ENCODE measurements around the gene CHD5.

CHD5 gene

DNA sequence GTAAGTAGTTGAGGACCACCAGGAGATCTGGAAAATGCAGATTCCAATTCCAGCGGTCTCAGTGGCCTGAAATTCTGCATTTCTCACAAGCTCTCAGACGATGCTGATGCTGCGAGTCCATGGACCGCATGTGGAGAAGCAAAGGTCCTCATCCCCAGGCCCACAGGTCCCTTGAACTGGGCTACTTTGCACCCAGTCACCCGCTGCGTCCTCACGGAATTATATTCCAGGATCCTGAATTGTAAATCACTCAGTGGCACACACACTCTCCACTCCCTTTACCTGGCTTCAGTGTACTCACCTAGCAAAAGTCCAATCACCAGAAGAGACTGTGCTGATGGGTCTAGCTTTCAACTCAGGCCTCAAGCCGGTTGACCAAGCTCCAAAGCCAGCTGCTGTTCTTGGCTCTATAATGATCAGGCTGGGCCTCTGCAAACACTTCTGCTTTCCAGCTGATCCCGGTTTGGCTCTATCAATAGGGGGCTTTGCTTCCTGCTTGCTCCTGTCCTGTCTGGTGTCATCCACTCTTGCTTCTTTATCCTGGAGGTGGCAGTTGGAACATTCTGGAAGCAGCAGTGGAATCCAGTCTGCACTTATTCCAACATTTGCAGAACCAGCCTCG lies 20.2 kb upstream of the CHD5 start:
- FAIRE-seq: no peak

DNA sequence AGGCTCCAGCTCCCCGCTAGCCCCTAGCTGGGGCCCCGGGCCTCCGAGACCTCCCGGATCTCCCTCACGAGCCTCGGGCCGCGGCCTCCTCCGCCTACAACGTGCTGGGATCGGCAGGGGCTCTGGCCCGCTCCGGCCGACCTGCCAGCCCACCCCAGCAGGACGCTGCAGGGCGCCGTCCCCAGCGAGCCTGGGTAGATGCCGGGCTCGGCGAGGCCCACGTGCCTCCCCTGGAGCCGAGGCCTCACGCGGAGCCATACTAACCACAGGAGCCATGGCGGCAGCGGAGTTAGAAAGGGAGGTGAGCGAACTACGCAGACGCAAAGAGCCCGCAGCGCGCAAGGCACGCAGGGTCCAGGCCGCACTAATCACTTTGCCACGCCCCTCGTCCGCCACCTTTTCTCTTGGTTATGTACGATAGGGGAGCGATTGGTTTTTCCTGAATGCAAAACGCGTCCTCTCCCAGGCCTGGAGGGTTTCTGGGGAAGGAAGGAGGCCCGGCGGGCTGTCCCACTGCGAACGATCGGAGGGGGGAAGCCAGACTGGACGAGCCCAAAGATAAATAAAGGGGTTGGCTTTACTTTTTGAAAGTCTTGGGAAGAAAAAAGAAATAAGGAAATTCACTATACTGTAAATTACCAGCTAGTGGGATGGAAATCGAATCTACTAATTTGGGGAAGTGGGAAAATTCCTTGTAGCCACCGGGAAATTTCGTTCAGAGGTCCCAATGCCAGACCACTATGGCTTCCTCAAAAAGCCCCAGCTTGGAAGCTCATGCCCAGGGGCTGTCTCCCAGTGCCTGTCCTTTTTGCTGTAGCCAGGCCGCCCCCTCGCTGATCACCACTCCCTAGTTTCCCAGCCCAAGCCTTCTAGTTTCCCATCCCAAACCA lies 19.4 kb upstream of the CHD5 start, which contains the start of gene RPL22:
Gene RPL22 (minus strand): TSS at position 298 of the 890 bp plus-strand sequence. CDS start 22 bp downstream, at position 276.
- peak; percentile 80 for FAIRE-seq

DNA sequence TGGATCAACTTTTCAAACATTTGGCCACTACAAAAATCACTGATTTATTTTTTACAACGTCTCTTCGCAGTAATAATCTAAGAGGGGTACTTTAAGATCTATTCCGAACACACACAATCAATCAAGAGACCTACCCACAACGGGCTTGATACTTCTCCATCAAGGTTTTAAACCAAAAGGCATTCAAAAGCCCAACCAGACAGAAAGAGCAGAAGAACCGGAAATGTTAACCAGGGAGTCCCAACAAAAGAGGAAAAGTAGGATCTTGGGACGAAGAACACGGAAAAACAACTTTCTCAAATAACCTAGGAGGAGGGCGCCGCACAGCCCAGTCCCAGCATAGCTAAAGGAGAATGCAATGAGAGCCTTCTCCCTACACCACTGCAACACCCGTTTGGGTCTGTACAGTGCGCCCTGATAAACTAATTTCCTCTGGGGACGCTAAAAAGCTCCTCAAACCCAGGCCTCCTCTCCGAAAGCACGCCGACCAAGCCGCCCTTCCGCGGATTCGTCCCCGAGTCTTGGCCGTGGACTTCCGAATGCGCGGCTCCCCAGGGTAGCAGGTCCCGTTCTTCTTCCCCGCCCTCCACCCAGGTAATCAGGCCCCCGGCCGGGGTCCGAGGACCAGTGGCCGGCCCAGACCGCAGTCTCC lies 18.7 kb upstream of the CHD5 start:
- FAIRE-seq: no peak

DNA sequence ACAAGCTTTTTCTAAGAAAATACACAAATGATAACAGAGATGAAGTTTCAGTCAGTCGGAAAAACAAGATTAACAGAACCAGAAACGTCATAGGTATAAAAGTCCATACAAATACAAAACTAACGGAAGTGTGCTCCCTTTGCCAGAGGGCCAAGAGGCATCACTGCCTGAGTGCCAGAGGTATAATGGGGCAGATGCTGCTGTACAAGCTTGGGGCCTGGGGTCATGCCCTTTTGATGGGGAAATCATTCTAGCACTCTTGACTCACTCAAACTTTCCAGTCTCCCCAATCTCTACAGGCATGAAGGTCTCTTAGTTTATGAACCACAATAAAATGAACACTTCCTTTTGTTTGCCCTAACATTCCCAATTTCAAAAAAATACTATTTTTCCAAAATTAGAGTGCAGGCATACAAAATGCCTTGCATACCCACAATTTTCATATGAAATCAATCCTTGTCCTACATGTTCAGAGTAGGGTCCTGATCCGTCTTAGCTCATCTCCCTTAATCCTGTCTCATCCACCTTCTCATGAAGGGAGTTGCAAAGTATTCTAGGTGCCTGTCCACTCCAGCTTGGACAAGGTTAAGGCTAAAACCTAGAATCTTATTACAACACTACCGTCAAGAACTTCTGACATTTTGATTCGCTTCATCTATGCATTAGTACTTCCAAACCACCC lies 17.8 kb upstream of the CHD5 start:
- FAIRE-seq: no peak

DNA sequence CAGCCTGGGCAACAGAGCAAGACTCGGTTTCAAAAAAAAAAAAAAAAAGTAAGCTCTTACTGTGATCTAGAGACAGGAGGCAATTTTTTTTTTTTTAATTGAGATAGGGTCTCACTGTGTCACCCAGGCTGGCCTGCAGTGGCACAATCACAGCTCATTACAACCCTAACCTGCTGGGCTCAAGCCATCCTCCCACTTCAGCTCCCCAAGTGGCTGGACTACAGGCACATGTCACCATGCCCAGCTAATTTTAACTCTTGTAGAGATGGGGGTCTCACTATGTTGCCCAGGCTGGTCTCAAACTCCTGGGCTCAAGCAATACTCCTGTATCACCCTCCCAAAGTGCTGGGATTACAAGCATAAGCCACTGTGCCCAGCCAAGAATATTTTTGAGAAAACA lies 11.8 kb upstream of the CHD5 start:
- no peak for FAIRE-seq

DNA sequence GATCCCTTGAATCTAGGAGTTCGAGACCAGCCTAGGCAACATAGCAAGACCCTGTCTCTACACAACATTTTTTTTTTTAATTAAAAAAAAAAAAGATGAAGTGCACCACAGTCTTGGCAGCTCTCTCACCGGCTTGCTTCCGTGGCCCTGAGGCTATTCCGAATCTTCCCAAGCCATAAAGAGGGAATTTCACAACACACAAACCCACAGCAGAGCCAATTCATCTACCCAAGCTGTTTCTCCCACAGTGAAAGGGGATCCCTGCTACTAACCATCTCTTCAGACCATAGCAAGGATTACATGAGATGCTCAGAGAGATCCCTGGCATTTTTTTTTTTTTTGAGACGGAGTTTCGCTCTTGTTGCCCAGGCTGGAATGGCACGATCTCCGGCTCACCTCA lies 8.3 kb upstream of the CHD5 start:
- FAIRE-seq: no peak

DNA sequence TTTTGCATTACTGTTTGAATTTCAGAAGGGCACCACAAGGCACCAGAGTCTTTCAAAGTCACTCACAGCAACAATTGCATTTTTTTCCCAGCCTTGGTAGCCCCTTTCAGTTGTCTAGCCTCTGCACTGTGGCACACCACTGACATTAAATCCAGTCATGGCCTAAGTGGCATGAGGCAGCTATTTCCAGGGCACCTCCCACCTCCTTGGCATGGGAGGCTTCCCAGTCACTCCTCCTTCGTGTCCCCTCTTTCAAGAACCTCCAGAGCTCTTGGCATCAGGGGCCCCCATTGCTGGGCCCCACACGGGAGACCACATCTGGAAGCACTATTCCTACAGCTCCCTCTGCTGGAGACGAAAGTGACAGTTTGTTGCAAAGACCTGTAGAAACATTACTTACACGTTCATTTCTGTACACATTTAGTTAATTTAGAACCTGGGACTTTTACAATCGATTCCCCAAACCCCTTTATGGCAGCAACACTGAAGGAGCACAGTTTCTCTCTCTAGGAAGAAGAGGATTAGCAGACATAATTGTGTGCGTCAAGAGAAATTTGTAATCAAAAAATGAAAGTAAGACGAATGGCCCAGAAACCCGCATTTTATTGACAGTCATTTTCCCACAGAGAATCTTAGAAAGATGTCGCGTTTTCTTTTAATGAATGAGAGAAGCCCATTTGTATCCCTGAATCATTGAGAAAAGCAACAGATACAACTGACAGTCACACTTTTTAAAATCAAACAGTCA lies 5.7 kb upstream of the CHD5 start:
- FAIRE-seq: no peak

DNA sequence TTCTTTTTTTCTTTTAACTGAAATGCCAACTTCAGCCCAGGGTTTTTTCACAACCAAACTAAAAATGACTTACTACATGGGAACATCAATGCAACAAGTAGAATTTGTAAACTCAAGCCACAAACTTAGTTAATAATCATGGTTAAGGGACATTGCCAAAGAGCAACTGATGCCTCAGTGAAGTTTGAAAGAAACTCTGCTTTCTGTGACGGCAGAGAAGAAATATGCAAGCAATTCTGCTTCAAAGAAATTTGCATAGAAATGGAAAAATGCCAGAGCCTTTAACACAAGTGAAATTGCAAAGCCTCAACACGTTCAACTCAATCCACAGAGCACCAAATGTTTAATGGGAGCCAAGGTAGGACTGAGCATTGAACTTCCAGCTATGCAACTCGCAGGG lies 5.0 kb upstream of the CHD5 start:
- no peak for FAIRE-seq

DNA sequence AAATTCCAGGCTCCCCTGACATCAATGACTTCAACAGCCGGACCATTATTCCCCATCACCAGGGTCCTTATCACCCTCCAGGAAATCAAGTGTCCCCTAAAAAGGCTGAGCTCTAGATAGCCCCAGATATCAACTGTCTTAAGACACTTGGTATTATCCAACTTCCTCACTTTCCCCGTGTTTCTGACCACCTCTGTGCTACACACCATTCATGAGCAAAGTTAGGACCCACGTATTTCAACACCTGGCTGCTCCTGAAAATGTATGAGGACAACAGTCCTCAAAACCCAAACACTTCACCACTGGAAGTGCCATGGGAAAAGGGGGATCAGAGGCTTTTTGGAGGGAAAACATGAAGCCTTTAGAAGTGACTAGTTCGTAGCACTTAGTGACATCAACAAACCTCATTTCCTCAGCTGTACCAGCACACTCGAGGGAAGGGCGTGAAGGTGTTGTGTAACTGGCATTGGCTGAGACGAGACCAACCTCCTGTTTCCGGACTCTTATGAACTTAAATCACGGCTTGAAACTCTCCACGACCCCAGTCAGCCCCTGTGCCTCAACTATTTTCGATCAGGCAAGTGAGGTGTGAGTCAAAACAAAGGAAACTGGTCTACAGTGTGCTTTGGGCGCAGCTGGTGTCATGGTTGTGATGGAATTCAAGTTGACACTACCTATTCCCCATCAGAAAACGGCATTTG lies 4.1 kb upstream of the CHD5 start:
- no peak for FAIRE-seq

DNA sequence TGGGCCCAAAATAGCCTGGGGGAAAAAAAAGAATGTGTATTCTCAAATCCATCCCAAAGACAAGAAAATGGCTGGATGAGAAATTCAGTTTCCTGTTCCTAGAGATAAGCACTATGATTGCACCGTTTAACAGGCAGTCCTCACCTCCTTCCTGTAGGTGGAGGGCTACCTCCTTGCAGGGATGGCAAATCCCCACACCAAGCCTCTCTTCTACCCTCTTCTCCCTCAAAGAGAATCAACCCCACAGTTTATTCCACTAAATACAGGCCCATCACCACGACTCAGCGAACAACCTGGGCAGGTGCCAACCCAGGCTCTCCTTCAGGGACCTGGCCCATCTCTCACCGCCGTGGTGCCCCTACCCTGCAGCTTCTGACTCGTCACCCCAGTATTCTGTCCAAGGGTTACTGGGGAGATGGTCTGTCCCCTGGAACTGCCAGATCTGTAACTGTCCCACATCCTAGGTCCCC lies 3.4 kb upstream of the CHD5 start:
- no peak for FAIRE-seq

DNA sequence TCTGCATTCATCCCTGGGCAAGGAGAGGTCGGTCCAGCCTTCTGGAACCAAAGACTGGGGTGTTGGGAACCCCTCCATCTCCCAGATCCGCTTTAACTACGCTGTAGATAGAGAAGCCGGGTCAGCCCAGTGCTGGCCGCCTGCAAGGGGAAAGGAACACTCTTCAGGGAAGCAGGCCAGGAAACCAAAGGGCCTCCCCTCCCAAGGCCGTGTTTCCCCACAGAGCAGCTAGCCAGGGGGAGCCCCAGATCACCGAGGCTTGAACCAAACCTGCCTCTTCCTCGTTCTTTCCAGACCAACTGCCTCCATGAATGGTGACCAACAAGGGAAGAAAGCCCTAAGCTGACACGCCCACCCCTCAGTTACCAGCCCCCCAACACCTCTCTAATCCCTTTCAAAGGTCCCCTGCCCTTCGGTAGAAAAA lies 1.2 kb upstream of the CHD5 start:
- FAIRE-seq: no peak

DNA sequence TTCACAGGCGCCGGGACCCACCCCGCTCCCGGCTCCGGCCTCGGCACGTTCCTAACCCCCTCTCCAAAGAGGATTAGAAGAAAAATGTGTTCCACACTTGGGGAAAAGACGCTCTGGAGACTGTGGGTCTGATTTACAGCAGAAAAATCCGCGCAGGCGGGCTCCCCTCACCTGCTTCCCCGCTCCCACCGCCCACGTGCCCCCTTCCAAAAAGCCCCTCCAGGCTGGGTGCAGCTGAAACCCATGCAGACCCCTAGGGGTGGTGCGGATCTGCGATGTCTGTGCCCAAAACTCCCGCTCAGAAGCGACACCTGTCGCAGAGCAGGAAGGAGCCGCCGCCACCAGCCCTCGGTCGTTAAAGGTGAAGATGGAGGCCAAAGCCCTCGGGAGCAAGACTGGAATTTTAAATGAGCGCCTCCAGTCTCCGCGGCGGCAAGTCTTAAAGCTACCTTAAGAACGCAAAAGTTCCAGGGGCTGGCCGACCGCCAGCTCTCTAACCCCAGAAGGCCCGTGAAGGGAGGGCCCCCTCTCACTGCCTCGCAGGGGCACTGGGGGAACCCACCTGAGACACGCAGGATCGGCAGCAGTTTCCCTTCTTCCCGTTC lies 688 bp upstream of the CHD5 start:
- no peak for FAIRE-seq

DNA sequence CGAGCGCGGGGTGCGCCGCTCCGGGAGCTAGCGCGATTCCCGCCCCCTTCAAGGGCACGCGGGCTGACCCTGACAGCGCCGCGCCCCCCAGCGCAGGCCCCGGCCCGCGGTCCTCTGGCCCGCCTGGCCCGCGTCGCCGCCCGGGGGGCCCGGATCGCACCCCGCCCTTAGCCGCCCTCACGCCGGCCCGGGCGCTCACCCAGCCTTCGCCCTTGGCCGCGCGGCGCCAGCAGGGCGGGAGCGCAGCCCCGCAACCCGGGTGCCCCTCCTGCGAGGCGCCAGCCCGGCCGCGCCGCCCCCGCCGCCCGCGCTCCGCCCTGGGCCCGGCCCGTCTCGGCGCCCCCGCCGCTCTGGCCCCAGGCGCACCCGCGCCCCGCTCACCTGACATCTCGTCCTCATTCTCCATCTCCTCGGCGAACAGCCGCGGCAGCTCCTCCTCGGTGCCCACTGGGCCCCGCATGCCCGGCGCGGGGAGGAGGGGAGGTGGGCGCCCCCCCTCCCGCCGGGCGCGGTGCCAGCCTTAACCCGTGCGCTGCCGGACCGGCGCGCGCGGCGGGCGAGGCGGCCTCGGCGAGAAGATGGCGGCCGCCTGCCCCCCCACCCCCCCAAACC lies 451 bp downstream of the CHD5 start:
- FAIRE-seq: no peak

DNA sequence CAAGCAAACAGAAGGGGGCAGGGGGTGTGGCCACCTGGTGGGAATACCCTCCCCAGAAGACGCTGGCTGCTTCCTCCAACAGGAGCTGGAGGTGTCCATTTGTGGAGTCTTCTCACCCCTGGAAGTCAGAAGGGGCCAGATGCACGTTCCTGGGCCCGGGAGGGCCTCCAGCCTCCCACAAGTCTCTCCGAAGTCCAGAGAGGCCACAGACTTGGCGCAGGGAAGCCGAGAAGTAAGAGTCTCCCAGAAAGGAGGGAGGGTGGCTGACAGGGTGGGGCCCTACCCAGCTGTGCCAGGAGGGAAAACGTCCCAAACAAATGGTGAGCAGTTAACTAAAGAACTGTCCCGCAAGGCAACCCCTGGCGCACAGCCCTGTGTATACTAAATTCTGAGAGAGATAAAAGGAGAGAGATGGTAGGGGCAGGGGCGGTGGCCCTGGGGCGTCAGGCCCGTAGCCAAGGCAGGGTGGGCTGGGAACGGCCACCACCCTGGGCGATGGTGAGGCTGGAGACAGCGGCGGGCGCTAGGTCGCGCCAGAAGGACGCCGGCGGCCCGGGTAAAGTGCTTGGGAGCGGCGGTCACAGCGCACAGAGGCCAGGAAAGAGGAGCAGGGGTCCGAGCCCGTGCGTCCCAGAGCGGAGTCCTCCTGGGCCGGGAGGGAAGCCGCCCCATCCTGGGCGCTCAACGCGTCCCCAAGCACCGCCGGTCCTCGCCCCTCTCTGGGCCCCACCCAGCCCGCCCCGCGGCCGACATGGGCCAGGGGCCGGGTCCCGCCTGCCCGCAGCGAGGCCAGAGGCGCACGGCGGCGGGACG lies 1.2 kb downstream of the CHD5 start:
- no peak for FAIRE-seq

DNA sequence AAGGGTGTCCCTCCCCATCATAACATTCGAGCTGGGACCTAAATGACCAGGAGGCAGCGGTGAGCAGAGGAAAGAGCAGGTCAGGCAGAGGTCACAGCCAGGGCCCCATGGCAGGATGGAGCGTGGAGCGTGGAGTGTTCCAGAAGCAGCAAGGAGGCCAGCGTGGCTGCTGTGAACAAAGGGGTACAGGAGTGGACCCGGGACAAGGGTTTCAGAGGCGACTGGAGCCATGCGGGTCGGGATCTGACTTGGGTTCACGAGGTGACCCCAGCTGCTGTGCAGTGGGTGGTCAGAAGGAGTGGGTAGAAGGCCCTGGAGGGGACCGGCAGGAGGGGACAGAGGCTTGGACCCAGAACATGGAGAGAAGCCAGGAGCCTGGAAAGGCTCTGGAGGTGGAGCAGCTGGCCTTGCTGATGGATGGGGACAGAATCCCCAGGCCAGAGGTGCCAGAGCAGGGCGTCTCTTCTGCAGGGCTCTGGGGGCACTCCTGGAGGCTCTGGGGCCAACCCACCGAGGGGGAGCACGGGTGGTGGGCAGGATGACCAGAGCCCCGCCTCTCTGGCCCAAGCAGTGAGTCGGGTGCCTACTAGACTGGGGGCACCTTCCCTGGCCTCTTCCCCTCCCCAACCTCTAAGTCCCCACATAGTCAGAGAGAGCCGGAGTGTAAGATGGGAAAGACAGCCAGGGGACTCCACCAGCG lies 2.3 kb downstream of the CHD5 start:
- FAIRE-seq: no peak

DNA sequence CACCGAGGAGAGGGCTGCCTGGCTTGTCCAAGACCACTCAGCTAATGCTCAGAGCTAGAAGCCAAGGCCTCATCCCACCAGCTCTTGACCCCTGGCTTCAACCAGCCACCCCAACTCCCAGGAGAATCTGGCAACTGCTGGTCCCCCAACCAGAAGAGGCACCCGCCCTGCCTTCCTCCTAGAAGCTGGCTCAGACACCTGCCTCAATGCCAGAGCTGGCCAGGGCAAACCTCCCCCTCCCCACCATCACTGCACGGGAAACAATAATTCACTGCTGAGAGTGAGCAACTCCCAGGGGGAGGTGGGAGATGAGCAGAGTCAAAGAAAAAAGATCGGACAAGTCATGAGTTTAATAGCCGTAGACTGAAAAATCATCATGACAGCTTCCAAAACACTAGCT lies 3.3 kb downstream of the CHD5 start:
- FAIRE-seq: no peak

DNA sequence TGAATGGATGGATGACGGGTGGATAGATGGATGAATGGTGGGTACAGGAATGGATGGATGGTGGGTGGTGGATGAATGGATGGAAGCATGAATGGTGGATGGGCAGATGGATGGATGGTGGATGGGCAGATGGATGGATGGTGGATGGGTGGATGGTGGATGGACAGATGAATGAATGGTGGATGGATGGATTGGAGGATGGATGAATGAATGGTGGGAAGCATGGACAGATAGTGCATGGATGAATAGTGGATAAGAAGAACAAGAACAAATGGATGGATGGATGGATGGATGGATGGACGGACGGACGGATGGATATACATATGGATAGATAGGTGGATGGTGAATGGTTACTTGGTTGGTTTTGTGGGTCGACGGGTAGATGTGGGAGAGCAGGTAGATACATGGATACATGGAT lies 4.7 kb downstream of the CHD5 start:
- no peak for FAIRE-seq

DNA sequence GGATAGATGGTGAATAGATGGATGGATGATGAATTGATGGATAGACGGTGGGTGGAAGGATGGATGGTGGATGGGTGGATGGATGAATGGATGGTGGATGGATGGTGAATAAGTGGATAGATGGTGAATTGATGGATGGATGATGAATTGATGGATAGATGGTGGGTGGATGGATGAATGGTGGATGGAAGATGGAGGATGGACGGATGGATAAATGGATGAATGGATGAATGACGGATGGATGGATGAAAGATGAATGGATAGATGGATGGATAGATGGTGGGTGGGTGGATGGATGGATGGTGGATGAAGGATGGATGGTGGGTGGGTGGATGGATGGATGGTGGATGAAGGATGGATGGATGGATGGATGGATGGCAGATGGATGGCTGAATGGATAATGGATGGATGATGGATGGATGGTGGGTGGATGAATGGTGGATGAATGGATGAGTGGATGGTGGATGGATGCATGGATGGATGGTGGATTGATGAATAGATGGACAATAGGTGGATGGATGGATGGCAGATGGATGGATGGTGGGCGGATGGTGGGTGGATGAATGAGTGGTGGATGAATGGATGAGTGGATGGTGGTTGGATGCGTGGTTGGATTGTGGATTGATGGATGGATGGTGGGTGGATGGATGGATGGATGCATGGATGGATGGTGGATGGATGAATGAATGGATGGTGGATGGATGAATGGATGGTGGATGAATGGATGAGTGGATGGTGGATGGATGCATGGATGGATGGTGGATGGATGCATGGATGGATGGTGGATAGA lies 5.3 kb downstream of the CHD5 start:
- no peak for FAIRE-seq
